ENCODE data around the gene STING1. TPM values are rescaled to one million over a fixed set of nuclear protein-coding genes. Genes with fewer than 3 reads are reported as not detected.

The STING1 gene
- total and polyA plus RNA-seq, 2 experiments from 2014 or later, result 72.6 to 75.0 TPM

GRCh38 chr5:139456776-139457175 is 25.8 kb downstream of the STING1 start:
- no peaks in the 10 kb centered on the region for H4K20me1 ChIP-seq (ENCODE audit: insufficient read depth)
- 91 to 96% methylated on average over 12 of the region's 12 CpGs for WGBS, 2 experiments (ENCODE audit: low coverage in 1 of 2, low lambda C conversion rate in 2 of 2, missing lambda C conversion rate in 2 of 2)
- no peaks in the 10 kb centered on the region for H3K36me3 ChIP-seq (ENCODE audit: low read depth)
- H3K9me2 ChIP-seq (ENCODE audit: insufficient read depth), result no peaks in the 10 kb centered on the region
- H3F3A ChIP-seq (ENCODE audit: insufficient read depth), result peaks cover 7% of the 10 kb centered on the region; the same call in 1 of the 2 replicates
- H3K4me1 ChIP-seq (ENCODE audit: insufficient read depth), result peaks cover 22% of the 10 kb centered on the region
- H3K9ac ChIP-seq, result no peak overlapping the region
- no peak for TF ChIP-seq EZH2phosphoT487 (IDR thresholded peaks at IDR 0.05; ENCODE audit: insufficient read depth, low read depth)
- TF ChIP-seq EZH2 (IDR thresholded peaks at IDR 0.05; ENCODE audit: insufficient read depth, poor library complexity, severe bottlenecking), result no peak
- no peaks in the 10 kb centered on the region for H3K27me3 ChIP-seq (replicated peaks; ENCODE audit: insufficient read depth)
- H3K4me2 ChIP-seq (ENCODE audit: unreplicated experiment), result no peak overlapping the region
- H3K9me3 ChIP-seq (ENCODE audit: low read depth), result no peaks in the 10 kb centered on the region
- no peak overlapping the region for H3K27ac ChIP-seq
- no peak overlapping the region for H3K4me3 ChIP-seq
- H3K79me2 ChIP-seq (ENCODE audit: insufficient read depth), result no peaks in the 10 kb centered on the region
- in situ Hi-C loops (cut with MboI), result no loop called here
- H2AFZ ChIP-seq, result no peak overlapping the region
- no peak for DNase-seq

DNA sequence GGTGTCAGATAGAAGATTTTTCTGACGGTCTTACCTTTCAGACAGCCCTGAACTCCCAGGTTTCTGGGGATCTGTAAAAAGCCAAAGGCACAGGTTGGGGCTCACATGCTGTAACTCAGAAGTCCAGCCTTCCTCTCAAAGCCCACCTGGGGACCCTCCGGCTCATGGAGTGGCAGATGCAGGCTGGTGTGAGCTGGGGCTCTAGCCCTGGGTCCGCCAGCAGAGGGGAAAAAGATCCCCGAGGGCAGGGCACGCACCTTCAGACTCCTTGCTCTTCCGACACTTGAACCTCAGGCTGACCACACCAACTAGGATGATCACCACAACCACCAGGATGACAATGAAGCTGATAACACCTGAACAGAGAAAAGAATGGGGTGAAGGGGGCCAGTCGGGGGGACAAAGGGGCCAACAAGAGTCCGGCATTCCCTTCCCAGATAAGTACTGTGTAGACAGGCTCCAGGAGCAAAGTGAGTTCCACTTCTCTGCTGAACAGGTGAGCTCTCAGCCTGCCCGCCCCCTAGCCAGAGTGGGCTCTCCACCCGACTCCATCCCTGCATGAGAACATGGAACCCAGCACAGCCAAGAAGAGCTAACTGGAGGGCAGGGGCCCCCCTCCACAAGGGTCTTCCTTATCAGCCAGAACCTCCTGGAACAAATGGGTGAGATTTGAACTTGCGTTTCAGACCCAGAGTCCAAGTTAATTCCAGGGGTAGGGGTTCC is 27.8 kb downstream of the STING1 start:
- no peaks in the 10 kb centered on the region for H3K9me3 ChIP-seq (ENCODE audit: low read depth)
- no peak for DNase-seq
- peaks cover 7% of the 10 kb centered on the region; the same call in 1 of the 2 replicates for H3F3A ChIP-seq (ENCODE audit: insufficient read depth)
- no peaks in the 10 kb centered on the region for H3K27me3 ChIP-seq (replicated peaks; ENCODE audit: insufficient read depth)
- no peaks in the 10 kb centered on the region for H3K79me2 ChIP-seq (ENCODE audit: insufficient read depth)
- H3K27ac ChIP-seq, result no peak overlapping the region
- TF ChIP-seq EZH2phosphoT487 (IDR thresholded peaks at IDR 0.05; ENCODE audit: insufficient read depth, low read depth), result no peak
- TF ChIP-seq EZH2 (IDR thresholded peaks at IDR 0.05; ENCODE audit: insufficient read depth, poor library complexity, severe bottlenecking), result no peak
- no peaks in the 10 kb centered on the region for H3K36me3 ChIP-seq (ENCODE audit: low read depth)
- no peak overlapping the region for H3K4me3 ChIP-seq
- H3K9me2 ChIP-seq (ENCODE audit: insufficient read depth), result no peaks in the 10 kb centered on the region
- H2AFZ ChIP-seq, result no peak overlapping the region
- in situ Hi-C loops (cut with MboI), result no loop called here
- H3K9ac ChIP-seq, result no peak overlapping the region
- H4K20me1 ChIP-seq (ENCODE audit: insufficient read depth), result no peaks in the 10 kb centered on the region
- WGBS, 2 experiments (ENCODE audit: low coverage in 1 of 2, low lambda C conversion rate in 2 of 2, missing lambda C conversion rate in 2 of 2), result 89 to 91% methylated on average over 10 to 11 of the region's 11 CpGs
- peaks cover 12% of the 10 kb centered on the region for H3K4me1 ChIP-seq (ENCODE audit: insufficient read depth)
- no peak overlapping the region for H3K4me2 ChIP-seq (ENCODE audit: unreplicated experiment)

GRCh38 chr5:139453683-139454567 is 28.6 kb downstream of the STING1 start:
- H3K36me3 ChIP-seq (ENCODE audit: low read depth), result no peaks in the 10 kb centered on the region
- TF ChIP-seq EZH2 (IDR thresholded peaks at IDR 0.05; ENCODE audit: insufficient read depth, poor library complexity, severe bottlenecking) (no peak), EZH2phosphoT487 (IDR thresholded peaks at IDR 0.05; ENCODE audit: insufficient read depth, low read depth) (no peak)
- no peak overlapping the region for H2AFZ ChIP-seq
- 96 to 100% methylated on average over 2 to 3 of the region's 3 CpGs for WGBS, 2 experiments (ENCODE audit: low coverage in 1 of 2, low lambda C conversion rate in 2 of 2, missing lambda C conversion rate in 2 of 2)
- no peaks in the 10 kb centered on the region for H4K20me1 ChIP-seq (ENCODE audit: insufficient read depth)
- no peaks in the 10 kb centered on the region for H3K9me2 ChIP-seq (ENCODE audit: insufficient read depth)
- peaks cover 6% of the 10 kb centered on the region for H3K4me1 ChIP-seq (ENCODE audit: insufficient read depth)
- in situ Hi-C loops (cut with MboI), result no loop called here
- DNase-seq, result no peak
- peaks cover 3% of the 10 kb centered on the region; the same call in 1 of the 2 replicates for H3F3A ChIP-seq (ENCODE audit: insufficient read depth)
- H3K27me3 ChIP-seq (replicated peaks; ENCODE audit: insufficient read depth), result no peaks in the 10 kb centered on the region
- no peak overlapping the region for H3K9ac ChIP-seq
- no peak overlapping the region for H3K4me2 ChIP-seq (ENCODE audit: unreplicated experiment)
- H3K9me3 ChIP-seq (ENCODE audit: low read depth), result no peaks in the 10 kb centered on the region
- H3K79me2 ChIP-seq (ENCODE audit: insufficient read depth), result no peaks in the 10 kb centered on the region
- no peak overlapping the region for H3K4me3 ChIP-seq
- no peak overlapping the region for H3K27ac ChIP-seq

DNA sequence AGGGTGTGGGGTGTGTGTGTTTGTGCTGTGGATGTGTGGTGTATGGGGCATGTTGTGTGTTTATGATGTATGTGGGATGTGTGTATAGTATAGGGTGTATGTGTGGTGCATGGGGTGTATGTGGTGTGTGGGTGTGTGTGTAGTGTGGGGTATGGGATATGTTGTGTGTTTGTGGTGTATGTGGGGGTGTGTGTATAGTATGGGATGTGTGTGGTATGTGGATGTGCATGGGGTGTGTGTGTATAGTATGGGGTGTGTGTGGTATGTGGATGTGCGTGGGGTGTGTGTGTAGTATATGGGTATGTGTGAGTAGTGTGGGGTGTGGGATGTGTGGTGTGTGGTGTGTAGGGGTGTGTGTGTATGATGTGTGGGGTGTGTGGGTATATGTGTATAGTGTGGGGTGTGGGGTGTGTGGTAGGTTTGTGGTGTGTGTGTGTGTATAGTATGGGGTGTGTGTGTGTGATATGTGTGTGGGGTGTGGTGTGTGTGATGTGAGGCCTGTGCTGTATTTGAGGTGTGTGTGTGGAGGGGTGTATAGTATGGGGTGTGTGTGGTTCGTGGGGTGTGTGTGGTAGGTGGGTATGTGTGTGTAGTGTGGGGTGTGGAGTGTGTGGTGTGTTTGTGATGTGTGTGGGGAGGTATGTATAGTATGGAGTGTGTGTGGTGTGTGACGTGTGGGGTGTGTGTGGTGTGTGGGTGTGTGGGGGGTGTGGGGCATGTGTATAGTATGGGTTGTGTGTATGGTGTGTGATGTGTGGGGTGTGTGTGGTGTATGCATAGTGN is 30.5 kb downstream of the STING1 start:
- H3K36me3 ChIP-seq (ENCODE audit: low read depth), result no peaks in the 10 kb centered on the region
- no peaks in the 10 kb centered on the region for H3K79me2 ChIP-seq (ENCODE audit: insufficient read depth)
- WGBS, 2 experiments (ENCODE audit: low coverage in 1 of 2, low lambda C conversion rate in 2 of 2, missing lambda C conversion rate in 2 of 2), result 59 to 64% methylated on average over 2 to 3 of the region's 3 CpGs
- H3K4me3 ChIP-seq, result no peak overlapping the region
- H3K9ac ChIP-seq, result no peak overlapping the region
- H3K4me1 ChIP-seq (ENCODE audit: insufficient read depth), result peaks cover 7% of the 10 kb centered on the region
- no peaks in the 10 kb centered on the region for H4K20me1 ChIP-seq (ENCODE audit: insufficient read depth)
- in situ Hi-C loops (cut with MboI), result no loop called here
- H3K9me2 ChIP-seq (ENCODE audit: insufficient read depth), result no peaks in the 10 kb centered on the region
- no peak overlapping the region for H2AFZ ChIP-seq
- DNase-seq, result no peak
- H3K4me2 ChIP-seq (ENCODE audit: unreplicated experiment), result no peak overlapping the region
- H3K27me3 ChIP-seq (replicated peaks; ENCODE audit: insufficient read depth), result no peaks in the 10 kb centered on the region
- peaks cover 7% of the 10 kb centered on the region for H3F3A ChIP-seq (ENCODE audit: insufficient read depth)
- TF ChIP-seq EZH2phosphoT487 (IDR thresholded peaks at IDR 0.05; ENCODE audit: insufficient read depth, low read depth) (no peak), EZH2 (IDR thresholded peaks at IDR 0.05; ENCODE audit: insufficient read depth, poor library complexity, severe bottlenecking) (no peak)
- no peaks in the 10 kb centered on the region for H3K9me3 ChIP-seq (ENCODE audit: low read depth)
- no peak overlapping the region for H3K27ac ChIP-seq

Measured in GM23248 (cell line).